Fibroblast of pulmonary artery (primary cell): ENCODE measurements around the gene TNFSF12.

Experiments
- DNase-seq: peaks from one replicate; pipeline ENCODE4 v3.0.0-alpha.2; 2010; ENCODE audit warnings: low read depth
- H3K4me3 ChIP-seq: replicated peaks from 2 replicates; pipeline ENCODE4 v1.5.1; 2011; ENCODE audit warnings: low read depth, mild to moderate bottlenecking, control low read depth, low read length, moderate library complexity
- TF ChIP-seq, protein P1 (sequence below): IDR thresholded peaks from 2 replicates; pipeline ENCODE4 v1.5.1; 2011; ENCODE audit warnings: mild to moderate bottlenecking, control low read depth, low read length, inconsistent platforms; ENCODE audit errors: missing control alignments

The TNFSF12 gene

DNA sequence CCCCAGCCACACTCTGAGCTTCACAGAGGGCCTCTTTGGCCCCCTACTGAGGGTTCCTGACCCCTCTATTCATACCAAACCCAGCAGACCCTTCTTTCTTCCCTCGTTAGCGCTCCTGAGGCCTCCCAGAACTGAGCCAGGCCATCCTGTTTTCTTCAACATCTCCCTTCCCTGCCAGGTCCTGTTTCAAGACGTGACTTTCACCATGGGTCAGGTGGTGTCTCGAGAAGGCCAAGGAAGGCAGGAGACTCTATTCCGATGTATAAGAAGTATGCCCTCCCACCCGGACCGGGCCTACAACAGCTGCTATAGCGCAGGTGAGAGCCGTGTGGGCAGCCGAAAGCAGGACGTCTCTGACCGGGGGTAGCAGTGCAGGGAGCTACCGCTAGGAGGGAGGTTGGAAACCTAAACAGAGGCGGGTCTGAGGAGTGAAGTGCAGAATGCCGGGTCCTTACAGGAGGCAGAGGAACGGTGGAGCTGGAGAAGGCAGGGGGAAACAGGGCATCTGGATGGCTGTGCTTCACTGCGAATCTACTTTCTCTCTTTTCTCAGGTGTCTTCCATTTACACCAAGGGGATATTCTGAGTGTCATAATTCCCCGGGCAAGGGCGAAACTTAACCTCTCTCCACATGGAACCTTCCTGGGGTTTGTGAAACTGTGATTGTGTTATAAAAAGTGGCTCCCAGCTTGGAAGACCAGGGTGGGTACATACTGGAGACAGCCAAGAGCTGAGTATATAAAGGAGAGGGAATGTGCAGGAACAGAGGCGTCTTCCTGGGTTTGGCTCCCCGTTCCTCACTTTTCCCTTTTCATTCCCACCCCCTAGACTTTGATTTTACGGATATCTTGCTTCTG is 11.5 kb downstream of the TNFSF12 start:
- TF ChIP-seq, protein P1, sequence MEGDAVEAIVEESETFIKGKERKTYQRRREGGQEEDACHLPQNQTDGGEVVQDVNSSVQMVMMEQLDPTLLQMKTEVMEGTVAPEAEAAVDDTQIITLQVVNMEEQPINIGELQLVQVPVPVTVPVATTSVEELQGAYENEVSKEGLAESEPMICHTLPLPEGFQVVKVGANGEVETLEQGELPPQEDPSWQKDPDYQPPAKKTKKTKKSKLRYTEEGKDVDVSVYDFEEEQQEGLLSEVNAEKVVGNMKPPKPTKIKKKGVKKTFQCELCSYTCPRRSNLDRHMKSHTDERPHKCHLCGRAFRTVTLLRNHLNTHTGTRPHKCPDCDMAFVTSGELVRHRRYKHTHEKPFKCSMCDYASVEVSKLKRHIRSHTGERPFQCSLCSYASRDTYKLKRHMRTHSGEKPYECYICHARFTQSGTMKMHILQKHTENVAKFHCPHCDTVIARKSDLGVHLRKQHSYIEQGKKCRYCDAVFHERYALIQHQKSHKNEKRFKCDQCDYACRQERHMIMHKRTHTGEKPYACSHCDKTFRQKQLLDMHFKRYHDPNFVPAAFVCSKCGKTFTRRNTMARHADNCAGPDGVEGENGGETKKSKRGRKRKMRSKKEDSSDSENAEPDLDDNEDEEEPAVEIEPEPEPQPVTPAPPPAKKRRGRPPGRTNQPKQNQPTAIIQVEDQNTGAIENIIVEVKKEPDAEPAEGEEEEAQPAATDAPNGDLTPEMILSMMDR, result peak; percentile 79
- DNase-seq, result peak; percentile 65
- H3K4me3 ChIP-seq, result peak overlapping the region; percentile 81

DNA sequence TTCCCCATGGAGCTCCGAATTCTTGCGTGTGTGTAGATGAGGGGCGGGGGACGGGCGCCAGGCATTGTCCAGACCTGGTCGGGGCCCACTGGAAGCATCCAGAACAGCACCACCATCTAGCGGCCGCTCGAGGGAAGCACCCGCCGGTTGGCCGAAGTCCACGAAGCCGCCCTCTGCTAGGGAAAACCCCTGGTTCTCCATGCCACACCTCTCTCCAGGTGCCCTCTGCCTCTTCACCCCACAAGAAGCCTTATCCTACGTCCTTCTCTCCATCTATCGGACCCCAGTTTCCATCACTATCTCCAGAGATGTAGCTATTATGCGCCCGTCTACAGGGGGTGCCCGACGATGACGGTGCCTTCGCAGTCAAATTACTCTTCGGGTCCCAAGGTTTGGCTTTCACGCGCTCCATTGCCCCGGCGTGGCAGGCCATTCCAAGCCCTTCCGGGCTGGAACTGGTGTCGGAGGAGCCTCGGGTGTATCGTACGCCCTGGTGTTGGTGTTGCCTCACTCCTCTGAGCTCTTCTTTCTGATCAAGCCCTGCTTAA is 12.2 kb downstream of the TNFSF12 start:
- DNase-seq, result peak; percentile 83
- H3K4me3 ChIP-seq, result peak overlapping the region; percentile 81
- TF ChIP-seq, protein P1, result peak; percentile 74

DNA sequence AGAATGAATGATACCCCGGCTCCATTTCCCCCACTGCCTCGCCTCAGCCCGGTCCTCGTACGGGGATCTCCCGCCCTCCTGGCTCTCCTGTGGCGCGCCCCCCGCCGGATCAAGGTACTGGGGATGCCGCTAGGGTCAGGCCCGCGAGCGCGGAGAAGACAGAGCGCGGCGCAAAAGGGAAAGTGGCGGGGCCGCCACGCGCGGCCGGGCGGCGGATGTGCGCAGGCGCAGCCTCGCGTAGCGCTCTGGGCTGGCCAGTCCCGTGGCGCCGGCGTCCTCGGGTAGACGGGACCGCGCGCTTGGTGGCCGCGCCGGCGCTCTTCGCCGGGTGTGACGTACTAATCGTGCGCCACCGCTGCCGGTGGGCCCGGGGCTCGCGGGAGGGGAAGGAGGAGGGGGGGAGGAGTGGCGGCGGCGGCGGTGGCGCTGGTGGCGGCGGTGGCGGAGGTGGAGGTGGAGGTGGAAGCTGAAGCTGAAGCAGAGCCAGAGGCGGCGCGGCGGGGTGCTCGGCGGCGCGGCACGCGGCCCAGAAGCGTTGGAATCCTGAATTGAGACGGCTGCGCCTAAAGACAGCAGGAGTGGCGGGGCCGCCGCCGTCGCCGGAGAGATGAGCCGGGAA is 12.8 kb downstream of the TNFSF12 start, which contains the start of gene SENP3:
Gene SENP3, plus strand, starts transcription at position 331 of the 619 bp plus-strand sequence. CDS start 1,158 bp downstream, outside the sequence.
- TF ChIP-seq, protein P1, result no peak
- DNase-seq, result peak; percentile 92

DNA sequence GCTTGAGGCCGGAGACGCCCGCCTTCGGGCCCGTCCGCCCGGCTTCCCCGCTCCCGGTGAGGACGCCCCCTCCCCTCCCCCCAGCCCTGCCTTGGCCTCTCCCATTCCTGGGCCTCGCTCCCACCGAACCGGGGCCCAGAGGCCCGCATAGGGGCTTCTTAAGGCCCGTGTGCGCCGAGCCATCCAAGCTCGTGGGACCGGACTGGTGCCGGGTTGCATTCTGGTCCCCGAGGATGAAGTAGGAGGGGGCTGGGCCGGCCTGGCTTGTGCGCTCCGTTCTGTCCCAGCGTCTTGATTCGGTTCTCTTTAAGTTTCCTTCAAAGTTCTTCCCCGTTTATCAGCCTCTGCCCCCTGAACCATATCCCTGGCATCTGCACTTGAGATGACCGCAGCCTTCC is 13.3 kb downstream of the TNFSF12 start:
- no peak for DNase-seq
- TF ChIP-seq, protein P1, result no peak
- H3K4me3 ChIP-seq, result peak overlapping the region; percentile 81

More for the DNA sequence above, 12.8 kb downstream of the TNFSF12 start, which contains the start of gene SENP3:
- peak within 1 kb of the TSS; percentile 81 for H3K4me3 ChIP-seq

DNA sequence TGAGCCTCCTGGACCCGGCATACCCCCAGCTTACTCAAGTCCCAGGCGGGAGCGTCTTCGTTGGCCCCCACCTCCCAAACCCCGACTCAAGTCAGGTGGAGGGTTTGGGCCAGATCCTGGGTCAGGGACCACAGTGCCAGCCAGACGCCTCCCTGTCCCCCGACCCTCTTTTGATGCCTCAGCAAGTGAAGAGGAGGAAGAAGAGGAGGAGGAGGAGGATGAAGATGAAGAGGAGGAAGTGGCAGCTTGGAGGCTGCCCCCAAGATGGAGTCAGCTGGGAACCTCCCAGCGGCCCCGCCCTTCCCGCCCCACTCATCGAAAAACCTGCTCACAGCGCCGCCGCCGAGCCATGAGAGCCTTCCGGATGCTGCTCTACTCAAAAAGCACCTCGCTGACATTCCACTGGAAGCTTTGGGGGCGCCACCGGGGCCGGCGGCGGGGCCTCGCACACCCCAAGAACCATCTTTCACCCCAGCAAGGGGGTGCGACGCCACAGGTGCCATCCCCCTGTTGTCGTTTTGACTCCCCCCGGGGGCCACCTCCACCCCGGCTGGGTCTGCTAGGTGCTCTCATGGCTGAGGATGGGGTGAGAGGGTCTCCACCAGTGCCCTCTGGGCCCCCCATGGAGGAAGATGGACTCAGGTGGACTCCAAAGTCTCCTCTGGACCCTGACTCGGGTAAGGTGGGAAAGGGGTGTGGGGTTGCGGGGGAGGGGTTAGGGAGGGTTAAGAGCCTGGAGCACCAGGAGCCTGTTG is 14.4 kb downstream of the TNFSF12 start:
- TF ChIP-seq, protein P1, result no peak
- DNase-seq, result no peak
- peak overlapping the region; percentile 81 for H3K4me3 ChIP-seq

DNA sequence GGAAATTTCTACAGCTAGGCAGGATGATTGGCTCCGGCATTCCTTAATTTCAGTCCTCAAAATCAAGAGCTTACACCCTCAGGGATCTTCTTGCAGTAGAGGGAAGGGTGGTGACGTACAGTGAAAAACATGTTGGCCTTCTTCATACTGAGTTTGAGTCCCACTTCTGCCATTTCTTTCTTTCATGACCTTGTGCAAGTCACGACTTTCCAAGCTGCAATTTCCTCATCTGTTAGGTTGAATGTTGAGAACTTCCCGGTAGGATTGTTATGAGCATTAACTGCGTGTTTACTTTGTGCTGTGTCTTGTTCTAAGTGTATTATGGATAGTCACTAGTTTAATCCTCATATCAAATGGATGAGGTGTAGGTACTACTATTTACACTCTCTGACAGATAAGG is 20.7 kb downstream of the TNFSF12 start:
- TF ChIP-seq, protein P1, result no peak
- no peak overlapping the region for H3K4me3 ChIP-seq
- no peak for DNase-seq
